Measurements from ENCODE around the gene PCSK5. TPM values are rescaled to one million over a fixed set of nuclear protein-coding genes. Genes with fewer than 3 reads are reported as not detected.

PCSK5 gene
- total RNA-seq, 1 experiment from 2014 or later = 7.5 TPM

DNA sequence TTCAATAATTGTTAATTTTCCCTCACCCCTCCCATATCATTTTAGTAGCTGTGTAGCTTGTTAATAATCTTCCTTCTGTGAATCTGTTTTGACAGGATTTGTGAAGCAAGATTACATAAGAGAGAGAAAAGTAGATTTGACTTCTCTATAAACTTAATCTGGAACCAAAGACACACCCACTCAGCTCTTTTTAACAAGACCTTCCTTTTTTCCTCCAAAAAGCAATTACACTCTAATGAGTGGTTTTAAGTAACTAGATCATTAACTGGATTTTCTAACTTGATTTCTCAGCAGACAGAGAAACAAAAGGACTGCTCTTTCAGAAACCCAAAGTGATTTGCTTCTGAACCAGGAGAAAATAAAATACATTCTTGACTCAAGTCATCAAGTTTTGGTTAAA lies 481.9 kb downstream of the PCSK5 start:
- H3K79me1 ChIP-seq (ENCODE audit: insufficient read depth, low read depth, low read length, poor library complexity, severe bottlenecking) = no peaks in the 10 kb centered on the region
- H4K5ac ChIP-seq (ENCODE audit: insufficient read length, low read depth, low read length) = no peak overlapping the region
- no peak overlapping the region for H2AK5ac ChIP-seq (ENCODE audit: insufficient read length, low read length)
- no peak overlapping the region for H3T11ph ChIP-seq (ENCODE audit: low read length)
- TF ChIP-seq, protein P1, sequence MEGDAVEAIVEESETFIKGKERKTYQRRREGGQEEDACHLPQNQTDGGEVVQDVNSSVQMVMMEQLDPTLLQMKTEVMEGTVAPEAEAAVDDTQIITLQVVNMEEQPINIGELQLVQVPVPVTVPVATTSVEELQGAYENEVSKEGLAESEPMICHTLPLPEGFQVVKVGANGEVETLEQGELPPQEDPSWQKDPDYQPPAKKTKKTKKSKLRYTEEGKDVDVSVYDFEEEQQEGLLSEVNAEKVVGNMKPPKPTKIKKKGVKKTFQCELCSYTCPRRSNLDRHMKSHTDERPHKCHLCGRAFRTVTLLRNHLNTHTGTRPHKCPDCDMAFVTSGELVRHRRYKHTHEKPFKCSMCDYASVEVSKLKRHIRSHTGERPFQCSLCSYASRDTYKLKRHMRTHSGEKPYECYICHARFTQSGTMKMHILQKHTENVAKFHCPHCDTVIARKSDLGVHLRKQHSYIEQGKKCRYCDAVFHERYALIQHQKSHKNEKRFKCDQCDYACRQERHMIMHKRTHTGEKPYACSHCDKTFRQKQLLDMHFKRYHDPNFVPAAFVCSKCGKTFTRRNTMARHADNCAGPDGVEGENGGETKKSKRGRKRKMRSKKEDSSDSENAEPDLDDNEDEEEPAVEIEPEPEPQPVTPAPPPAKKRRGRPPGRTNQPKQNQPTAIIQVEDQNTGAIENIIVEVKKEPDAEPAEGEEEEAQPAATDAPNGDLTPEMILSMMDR (conservative IDR thresholded peaks at IDR 0.05) = no peak
- H3K56ac ChIP-seq (ENCODE audit: insufficient read length, low read depth, low read length) = no peak overlapping the region
- no peak overlapping the region for H3K4me2 ChIP-seq (ENCODE audit: insufficient read depth, insufficient read length, low read length)
- H3K14ac ChIP-seq (ENCODE audit: insufficient read depth, low read length) = no peak overlapping the region
- H3K79me2 ChIP-seq (ENCODE audit: insufficient read depth, low read length) = no peaks in the 10 kb centered on the region
- Mint-ChIP-seq H3K4me3 (no peak overlapping the region), H3K36me3 (ENCODE audit: insufficient read depth in 1 of 3, low read depth in 3 of 3) (no peaks in the 10 kb centered on the region; a peak in 1 of 7 replicates), H3K9me3 (peaks cover 0 to 3% of the 10 kb centered on the region in 2 experiments; a peak in 1 of 5 replicates), H3K27ac (no peak overlapping the region), H3K27me3 (ENCODE audit: low read depth) (no peaks in the 10 kb centered on the region; the same call in 1 of the 2 replicates), H3K4me1 (peaks cover 26 to 29% of the 10 kb centered on the region in 2 experiments)
- no peak overlapping the region for H3K18ac ChIP-seq (ENCODE audit: insufficient read length, low read depth, low read length)
- H3K27me3 ChIP-seq (ENCODE audit: insufficient read depth, low read length) = no peaks in the 10 kb centered on the region
- no peak overlapping the region for H4K91ac ChIP-seq (ENCODE audit: insufficient read length, low read depth, low read length)
- H2AFZ ChIP-seq (ENCODE audit: low read length) = no peak overlapping the region
- H3K23ac ChIP-seq (ENCODE audit: insufficient read length, low read depth, low read length) = no peak overlapping the region
- H2BK20ac ChIP-seq (ENCODE audit: low read depth, low read length, poor library complexity, severe bottlenecking) = no peak overlapping the region
- H3K4me1 ChIP-seq (ENCODE audit: insufficient read depth, low read length) = no peaks in the 10 kb centered on the region
- H2BK12ac ChIP-seq (ENCODE audit: insufficient read length, low read depth, low read length) = no peak overlapping the region
- no peak overlapping the region for H2BK5ac ChIP-seq (ENCODE audit: insufficient read length, low read length)
- H3K9ac ChIP-seq (ENCODE audit: extremely low read depth, insufficient read length, low read length) = no peak overlapping the region
- H2BK15ac ChIP-seq (ENCODE audit: low read depth, low read length) = no peak overlapping the region
- no peak overlapping the region for H3K27ac ChIP-seq (ENCODE audit: insufficient read length, low read depth, low read length)
- H3K4ac ChIP-seq (ENCODE audit: low read depth, low read length) = no peak overlapping the region
- H4K20me1 ChIP-seq (ENCODE audit: control insufficient read depth, insufficient read depth, insufficient read length) = no peaks in the 10 kb centered on the region
- H2BK120ac ChIP-seq (ENCODE audit: low read depth, low read length, poor library complexity, severe bottlenecking) = no peak overlapping the region
- no peak for DNase-seq
- no peaks in the 10 kb centered on the region for H3K9me3 ChIP-seq (ENCODE audit: control insufficient read depth, low read depth, low read length)
- no peaks in the 10 kb centered on the region for H3K23me2 ChIP-seq (ENCODE audit: insufficient read length, low read depth, low read length, poor library complexity, severe bottlenecking)
- no peak overlapping the region for H4K8ac ChIP-seq (replicated peaks; ENCODE audit: insufficient read length, low read depth, low read length)

Measured in H9 (cell line).